ENCODE results near the gene APBB2.

DNA sequence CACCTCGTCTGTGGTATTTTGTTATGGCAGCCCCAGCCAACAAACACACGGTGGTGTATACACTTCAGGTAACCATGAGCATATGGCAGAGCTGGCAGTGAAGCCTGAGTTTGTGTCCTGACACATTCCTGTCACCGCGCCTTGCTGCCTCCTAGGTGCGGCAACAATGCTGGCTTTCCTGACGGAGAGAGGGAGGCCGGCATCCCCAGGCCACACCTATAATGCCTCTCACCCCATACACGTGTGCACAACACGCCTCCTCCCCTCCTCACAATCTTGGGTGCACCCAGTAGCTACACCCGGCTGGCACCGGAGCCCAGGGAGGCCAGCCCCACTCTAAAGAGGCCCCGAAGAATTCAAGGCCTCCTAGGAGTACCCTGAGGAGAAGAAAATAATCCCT, 306.0 kb downstream of the APBB2 start:
- TF ChIP-seq GATA2 (IDR thresholded peaks at IDR 0.05; ENCODE audit: low read depth, low read length) (no peak), GATA3 (IDR thresholded peaks at IDR 0.05; ENCODE audit: low read depth, low read length) (no peak)
